Endothelial cell of umbilical vein (primary cell): ENCODE results near the gene MAML3. TPM values are rescaled to one million over a fixed set of nuclear protein-coding genes. Genes with fewer than 3 reads are reported as not detected.

ENCODE experiments used
- BruUV-seq: library from RNA; stranded (reverse); fragments of 400-500 nt; replicated peaks from 2 replicates; lab custom pipeline; 2021; lab: Mats Ljungman, UMichigan
- CTCF ChIA-PET: fragments of 300-600, 350-600 bp; sonication (Branson Sonifier 250); formaldehyde crosslinking; loops from one replicate; lab custom pipeline; 2021; ENCODE audit warnings: antibody characterized with exemption, inconsistent platforms; lab: Charles Lee
- POLR2A ChIA-PET: fragments of 300-600, 350-600 bp; sonication (Branson Sonifier 250); formaldehyde crosslinking; loops from one replicate; lab custom pipeline; 2021; ENCODE audit warnings: antibody characterized with exemption, inconsistent platforms; lab: Charles Lee
- DNase-seq: peaks from one replicate; pipeline ENCODE4 v3.0.0-alpha.2; 2011; ENCODE audit warnings: low read depth, low spot score
- FAIRE-seq: peaks from 2 replicates; lab custom pipeline; 2011; peaks lifted over from hg19 to GRCh38; lab: Jason Lieb, UNC
- H2AFZ ChIP-seq: 2 replicates; pipeline ENCODE4 v1.6.0; 2012; ENCODE audit warnings: low read depth, low read length, control low read depth, inconsistent platforms
- H3K27ac ChIP-seq: 2 replicates; pipeline ENCODE4 v1.5.1; 2011; ENCODE audit warnings: low read depth, mild to moderate bottlenecking, control low read depth, low read length, moderate library complexity; ENCODE audit not compliant: insufficient read depth
- H3K27me3 ChIP-seq, 2 experiments: 2 replicates each; pipeline versions ENCODE4 v1.6.0 to v1.6.1; 2011; ENCODE audit warnings: low read length in 2 of 2, mixed read lengths in 1 of 2; ENCODE audit not compliant: control insufficient read depth in 2 of 2, insufficient read depth in 2 of 2
- H3K36me3 ChIP-seq, 2 experiments: 2 replicates in 1 of 2; 3 replicates in 1 of 2; pipeline ENCODE4 v1.5.1; 2011; ENCODE audit warnings: low read length in 2 of 2, mild to moderate bottlenecking in 1 of 2, moderate library complexity in 1 of 2; ENCODE audit not compliant: control insufficient read depth in 2 of 2, insufficient read depth in 2 of 2; ENCODE audit errors: extremely low read depth in 1 of 2
- H3K4me1 ChIP-seq: 3 replicates; pipeline ENCODE4 v1.5.1; 2011; ENCODE audit warnings: mild to moderate bottlenecking, low read length; ENCODE audit not compliant: control insufficient read depth, insufficient read depth; ENCODE audit errors: extremely low read depth
- H3K4me2 ChIP-seq: 2 replicates; pipeline ENCODE4 v1.6.1; 2011; ENCODE audit warnings: low read length, control low read depth, mixed read lengths; ENCODE audit not compliant: insufficient read depth
- H3K4me3 ChIP-seq, 3 experiments: fragments of 200-600 bp in 1 of 3; sonication (generic), shearing (Covaris generic) in 1 of 3; replicated peaks in 1 of 3; 2 replicates each; pipeline ENCODE4 v1.5.1; 2011 to 2016; ENCODE audit warnings: control low read depth in 3 of 3, low read length in 3 of 3, mild to moderate bottlenecking in 2 of 3, inconsistent platforms in 1 of 3, low read depth in 1 of 3, moderate library complexity in 1 of 3; ENCODE audit not compliant: insufficient read depth in 1 of 3
- H3K79me2 ChIP-seq: 2 replicates; pipeline ENCODE4 v1.6.0; 2012; ENCODE audit warnings: low read length, inconsistent platforms; ENCODE audit not compliant: control insufficient read depth, insufficient read depth
- H3K9ac ChIP-seq: replicated peaks from 2 replicates; pipeline ENCODE3; 2011; ENCODE audit warnings: low read length, control low read depth; ENCODE audit not compliant: insufficient read depth; ENCODE audit errors: extremely low read depth
- H3K9me1 ChIP-seq: replicated peaks from 3 replicates; pipeline ENCODE4 v1.6.0; 2011; ENCODE audit warnings: mild to moderate bottlenecking, low read length; ENCODE audit not compliant: control insufficient read depth, insufficient read depth; ENCODE audit errors: extremely low read depth
- H3K9me3 ChIP-seq: replicated peaks from 2 replicates; pipeline ENCODE4 v1.5.1; 2012; ENCODE audit warnings: low read length, inconsistent platforms; ENCODE audit not compliant: control insufficient read depth, insufficient read depth
- H4K20me1 ChIP-seq: replicated peaks from 2 replicates; pipeline ENCODE3; 2011; ENCODE audit warnings: mild to moderate bottlenecking, low read length; ENCODE audit not compliant: control insufficient read depth, insufficient read depth; ENCODE audit errors: extremely low read depth
- EZH2 ChIP-seq: IDR thresholded peaks from 2 replicates; pipeline ENCODE4 v1.6.1; 2012; ENCODE audit warnings: borderline replicate concordance, low read depth, mild to moderate bottlenecking, moderate library complexity, low read length, inconsistent platforms; ENCODE audit not compliant: severe bottlenecking
- FOS ChIP-seq: IDR thresholded peaks from 2 replicates; pipeline ENCODE4 v1.6.1; 2011; ENCODE audit warnings: mild to moderate bottlenecking, low read length, moderate library complexity, borderline replicate concordance; ENCODE audit not compliant: insufficient read depth
- GATA2 ChIP-seq: IDR thresholded peaks from 2 replicates; pipeline ENCODE4 v1.7.0; 2011; ENCODE audit warnings: low read depth, mild to moderate bottlenecking, moderate library complexity, mixed read lengths, low read length; ENCODE audit not compliant: insufficient read length, insufficient read depth
- JUN ChIP-seq: IDR thresholded peaks from 2 replicates; pipeline ENCODE4 v1.6.1; 2011; ENCODE audit warnings: borderline replicate concordance, low read depth; ENCODE audit not compliant: insufficient read length, insufficient read depth
- MYC ChIP-seq: IDR thresholded peaks from one replicate; pipeline ENCODE4 v1.6.1; 2011; ENCODE audit warnings: mild to moderate bottlenecking, low read depth, low read length
- POLR2A ChIP-seq: IDR thresholded peaks from 2 replicates; pipeline ENCODE4 v1.6.1; 2012; ENCODE audit warnings: low read depth, mild to moderate bottlenecking, control low read depth, low read length
- POLR2AphosphoS5 ChIP-seq: IDR thresholded peaks from 2 replicates; pipeline ENCODE4 v1.6.1; 2012; ENCODE audit warnings: low read depth, mild to moderate bottlenecking, control low read depth, low read length, moderate library complexity; ENCODE audit not compliant: insufficient read depth
- dilution Hi-C: fragments of 300-500 bp; cut with MboI; formaldehyde crosslinking; loops from one replicate; pipeline ENCODE4 v1.15.0; 2019; ENCODE audit warnings: low sequenced_read_pairs; ENCODE audit not compliant: extremely low pct_ligation_motif_present
- intact Hi-C: fragments of 100-400 bp; cut with micrococcal nuclease; formaldehyde crosslinking; loops from one replicate; pipeline ENCODE4 v1.10.0; 2022
- polyA plus RNA-seq, 4 experiments: library from polyadenylated mRNA; depleted of rRNA in 3 of 4; stranded (reverse) in 3 of 4; unstranded in 1 of 4; fragments of >200 nt; gene quantifications; 2 replicates each; pipeline versions ENCODE4 v1.2.1 to v1.2.3, GENCODE V29; 2011 to 2012; ENCODE audit warnings: missing spikeins in 1 of 4
- total RNA-seq: library from RNA; stranded (reverse); gene quantifications from 2 replicates; pipeline ENCODE4 v1.2.3, GENCODE V29; 2021
- TF ChIP-seq, protein P1 (sequence below): IDR thresholded peaks from 2 replicates; pipeline ENCODE4 v1.6.1; 2011; ENCODE audit not compliant: insufficient read depth, insufficient read length
- TF ChIP-seq, protein P2 (sequence below), 2 donors: IDR thresholded peaks; 1 replicate in 1 of 2; 2 replicates in 1 of 2; pipeline ENCODE4 v1.5.1; 2011; ENCODE audit warnings: low read length in 2 of 2, mild to moderate bottlenecking in 2 of 2, moderate library complexity in 2 of 2, control low read depth in 1 of 2, inconsistent platforms in 1 of 2, low read depth in 1 of 2; ENCODE audit not compliant: insufficient read depth in 1 of 2; ENCODE audit errors: extremely low read depth in 1 of 2

MAML3 gene
- total and polyA plus RNA-seq, 2 donors (not counting 3 experiments of a cell fraction or from before 2014, with no cell fraction given) = 14.0 to 20.3 TPM

DNA sequence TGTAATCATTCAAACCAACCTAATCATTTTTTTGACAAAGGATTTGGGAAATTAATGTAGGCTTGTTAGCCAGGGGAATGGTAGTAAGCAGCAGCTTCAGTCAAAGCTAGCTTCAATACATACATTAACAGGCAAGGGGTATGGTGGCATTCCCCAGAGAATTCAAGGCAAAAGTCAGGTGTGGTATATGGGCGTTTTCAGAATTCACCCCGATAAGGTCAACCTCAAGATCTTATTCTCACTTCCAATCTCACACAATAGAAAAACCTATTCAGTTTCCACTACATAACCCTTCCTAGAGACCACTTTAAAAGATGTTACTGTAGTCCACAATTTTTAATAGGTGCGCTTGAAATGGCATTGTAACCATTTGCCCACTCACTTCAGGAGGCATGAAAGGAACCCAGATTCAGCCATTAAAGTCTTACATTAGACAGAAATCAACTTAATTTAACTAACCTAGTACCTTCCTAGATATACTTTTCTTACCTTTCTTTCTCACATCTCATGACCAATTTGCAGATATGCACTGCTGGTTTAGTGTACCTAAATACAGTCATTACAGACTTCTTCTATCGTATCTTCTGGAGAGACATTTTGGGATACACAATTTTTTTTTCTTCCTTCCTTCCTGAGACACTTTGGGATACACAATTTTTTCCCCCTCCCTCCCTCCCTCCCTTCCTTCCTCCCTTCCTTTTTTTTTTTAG is 34.9 kb downstream of the MAML3 start:
- no peak overlapping the region for H2AFZ ChIP-seq
- FAIRE-seq (no peak), DNase-seq (no peak)
- H3K27me3 ChIP-seq = no peaks in the 10 kb centered on the region
- TF ChIP-seq, protein P1, sequence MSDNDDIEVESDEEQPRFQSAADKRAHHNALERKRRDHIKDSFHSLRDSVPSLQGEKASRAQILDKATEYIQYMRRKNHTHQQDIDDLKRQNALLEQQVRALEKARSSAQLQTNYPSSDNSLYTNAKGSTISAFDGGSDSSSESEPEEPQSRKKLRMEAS = no peak
- TF ChIP-seq, protein P2, sequence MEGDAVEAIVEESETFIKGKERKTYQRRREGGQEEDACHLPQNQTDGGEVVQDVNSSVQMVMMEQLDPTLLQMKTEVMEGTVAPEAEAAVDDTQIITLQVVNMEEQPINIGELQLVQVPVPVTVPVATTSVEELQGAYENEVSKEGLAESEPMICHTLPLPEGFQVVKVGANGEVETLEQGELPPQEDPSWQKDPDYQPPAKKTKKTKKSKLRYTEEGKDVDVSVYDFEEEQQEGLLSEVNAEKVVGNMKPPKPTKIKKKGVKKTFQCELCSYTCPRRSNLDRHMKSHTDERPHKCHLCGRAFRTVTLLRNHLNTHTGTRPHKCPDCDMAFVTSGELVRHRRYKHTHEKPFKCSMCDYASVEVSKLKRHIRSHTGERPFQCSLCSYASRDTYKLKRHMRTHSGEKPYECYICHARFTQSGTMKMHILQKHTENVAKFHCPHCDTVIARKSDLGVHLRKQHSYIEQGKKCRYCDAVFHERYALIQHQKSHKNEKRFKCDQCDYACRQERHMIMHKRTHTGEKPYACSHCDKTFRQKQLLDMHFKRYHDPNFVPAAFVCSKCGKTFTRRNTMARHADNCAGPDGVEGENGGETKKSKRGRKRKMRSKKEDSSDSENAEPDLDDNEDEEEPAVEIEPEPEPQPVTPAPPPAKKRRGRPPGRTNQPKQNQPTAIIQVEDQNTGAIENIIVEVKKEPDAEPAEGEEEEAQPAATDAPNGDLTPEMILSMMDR (IDR thresholded peaks at IDR 0.05; ENCODE audit: extremely low read depth in 1 of 2, insufficient read depth in 1 of 2, low read depth in 1 of 2, low read length in 2 of 2) = no peak
- TF ChIP-seq POLR2A (no peak), POLR2AphosphoS5 (no peak), FOS (no peak), GATA2 (no peak), MYC (no peak), JUN (no peak), EZH2 (no peak)
- H3K9me1 ChIP-seq = no peaks in the 10 kb centered on the region
- H3K27ac ChIP-seq = no peak overlapping the region
- no peak overlapping the region for H3K4me2 ChIP-seq
- peaks cover 13% of the 10 kb centered on the region for H3K4me1 ChIP-seq
- BruUV-seq = no TSS peak
- intact Hi-C loops = no loop called here
- dilution Hi-C loops = no loop called here
- no peaks in the 10 kb centered on the region for H3K9me3 ChIP-seq
- H3K36me3 ChIP-seq = no peaks in the 10 kb centered on the region
- ChIA-PET CTCF (no interaction called here), POLR2A (no interaction called here)
- no peaks in the 10 kb centered on the region for H4K20me1 ChIP-seq
- no peak overlapping the region for H3K4me3 ChIP-seq
- H3K9ac ChIP-seq = no peak overlapping the region
- H3K79me2 ChIP-seq = peaks cover 14% of the 10 kb centered on the region
